ENCODE data around the gene ARSD.
"Not testable (repeated sequence)": the region's sequence is repeated elsewhere in the genome, so short reads cannot be mapped to it uniquely, and the experiment has no call there.

The ARSD gene

GRCh38 chrX:2928583-2929434, at the start of gene ARSD:
Gene ARSD (minus strand): TSS chrX:2929339. CDS start chrX:2929275, 64 bp downstream.
- DNase-seq (ENCODE audit: low spot score) = peak; percentile 53
- no peak for TF ChIP-seq CTCF (IDR thresholded peaks at IDR 0.05; ENCODE audit: extremely low read depth, missing control alignments)

- DNase-seq (ENCODE audit: low spot score) = not testable (repeated sequence)
Measured at GRCh38 chrX:2978639-2979038, 49.5 kb upstream of the ARSD start.

- no peak for TF ChIP-seq CTCF (IDR thresholded peaks at IDR 0.05; ENCODE audit: extremely low read depth, missing control alignments)
- DNase-seq (ENCODE audit: low spot score) = no peak
Measured at GRCh38 chrX:2974961-2975360, 45.8 kb upstream of the ARSD start.

GRCh38 chrX:2972391-2972790, 43.3 kb upstream of the ARSD start:
- DNase-seq (ENCODE audit: low spot score) = no peak
- no peak for TF ChIP-seq CTCF (IDR thresholded peaks at IDR 0.05; ENCODE audit: extremely low read depth, missing control alignments)

GRCh38 chrX:2969021-2969420, 39.9 kb upstream of the ARSD start:
- TF ChIP-seq CTCF (IDR thresholded peaks at IDR 0.05; ENCODE audit: extremely low read depth, missing control alignments) = no peak
- no peak for DNase-seq (ENCODE audit: low spot score)

- TF ChIP-seq CTCF (IDR thresholded peaks at IDR 0.05; ENCODE audit: extremely low read depth, missing control alignments) = no peak
- DNase-seq (ENCODE audit: low spot score) = no peak
Measured at GRCh38 chrX:2967998-2968909, 39.1 kb upstream of the ARSD start.

GRCh38 chrX:2967584-2967983, 38.4 kb upstream of the ARSD start:
- no peak for DNase-seq (ENCODE audit: low spot score)
- TF ChIP-seq CTCF (IDR thresholded peaks at IDR 0.05; ENCODE audit: extremely low read depth, missing control alignments) = no peak

All from GM20000 (cell line).